RWPE2 (cell line): ENCODE measurements around the gene CNTN6.

Source experiments
- ATAC-seq: fragments of 200-7000 bp; cut with Tn5 transposase; 3 replicates; pipeline ENCODE4 v1.9.1; 2021; ENCODE audit warnings: low read depth
- DNase-seq: peaks from one replicate; pipeline ENCODE4 v3.0.0-alpha.2; 2020; ENCODE audit warnings: low spot score
- H3K27ac ChIP-seq: fragments of 450-650 bp; 2 replicates; pipeline ENCODE4 v1.5.1; 2017; ENCODE audit warnings: mild to moderate bottlenecking; ENCODE audit not compliant: poor library complexity, severe bottlenecking
- H3K27me3 ChIP-seq: fragments of 250-450 bp; sonication (Bioruptor Pico); 2 replicates; pipeline ENCODE4 v1.5.1; 2021; ENCODE audit warnings: mild to moderate bottlenecking, moderate library complexity; ENCODE audit not compliant: insufficient read depth, poor library complexity, severe bottlenecking
- H3K36me3 ChIP-seq: fragments of 250-450 bp; sonication (Bioruptor Pico); 2 replicates; pipeline ENCODE4 v1.5.1; 2020; ENCODE audit warnings: low read depth, mild to moderate bottlenecking, moderate library complexity
- H3K4me1 ChIP-seq: fragments of 250-450 bp; sonication (Bioruptor Pico); 2 replicates; pipeline ENCODE4 v1.5.1; 2021; ENCODE audit warnings: mild to moderate bottlenecking, moderate library complexity; ENCODE audit not compliant: insufficient read depth, poor library complexity, severe bottlenecking
- H3K4me3 ChIP-seq: fragments of 250-450 bp; sonication (Bioruptor Pico); 2 replicates; pipeline ENCODE4 v1.5.1; 2021; ENCODE audit warnings: mild to moderate bottlenecking, moderate library complexity; ENCODE audit not compliant: severe bottlenecking
- H3K9me3 ChIP-seq: fragments of 250-450 bp; sonication (Bioruptor Pico); 2 replicates; pipeline ENCODE4 v1.5.1; 2021; ENCODE audit warnings: mild to moderate bottlenecking, moderate library complexity; ENCODE audit not compliant: severe bottlenecking
- TF ChIP-seq, protein P1 (sequence below): fragments of 450-650 bp; IDR thresholded peaks from one replicate; pipeline ENCODE4 v1.5.1; 2017; ENCODE audit warnings: mild to moderate bottlenecking, moderate library complexity; ENCODE audit not compliant: poor library complexity, severe bottlenecking

Gene CNTN6

DNA sequence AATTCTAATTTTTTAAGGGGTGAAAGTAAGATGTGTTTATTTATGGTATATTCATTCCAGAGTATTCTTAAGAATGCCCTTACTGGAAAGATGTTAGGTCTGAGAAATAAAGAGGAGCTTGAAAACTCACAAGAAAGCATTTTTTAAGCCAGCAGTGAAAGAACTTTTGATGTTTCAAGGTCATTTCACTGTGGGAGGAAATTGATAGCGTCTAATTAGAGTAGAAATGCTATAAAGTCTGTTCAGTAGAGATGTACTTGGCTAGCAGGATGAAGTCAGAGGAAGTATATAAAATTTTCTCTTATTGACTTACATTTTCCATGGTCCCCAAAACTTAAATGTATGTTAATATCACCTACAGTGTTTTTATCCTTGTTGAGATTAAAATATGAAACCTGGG, 354.6 kb downstream of the CNTN6 start:
- Histone ChIP-seq H3K4me3 (no peak overlapping the region), H3K36me3 (no peaks in the 10 kb centered on the region), H3K9me3 (peaks cover 2% of the 10 kb centered on the region), H3K4me1 (no peaks in the 10 kb centered on the region), H3K27ac (no peak overlapping the region), H3K27me3 (no peaks in the 10 kb centered on the region)
- TF ChIP-seq, protein P1, sequence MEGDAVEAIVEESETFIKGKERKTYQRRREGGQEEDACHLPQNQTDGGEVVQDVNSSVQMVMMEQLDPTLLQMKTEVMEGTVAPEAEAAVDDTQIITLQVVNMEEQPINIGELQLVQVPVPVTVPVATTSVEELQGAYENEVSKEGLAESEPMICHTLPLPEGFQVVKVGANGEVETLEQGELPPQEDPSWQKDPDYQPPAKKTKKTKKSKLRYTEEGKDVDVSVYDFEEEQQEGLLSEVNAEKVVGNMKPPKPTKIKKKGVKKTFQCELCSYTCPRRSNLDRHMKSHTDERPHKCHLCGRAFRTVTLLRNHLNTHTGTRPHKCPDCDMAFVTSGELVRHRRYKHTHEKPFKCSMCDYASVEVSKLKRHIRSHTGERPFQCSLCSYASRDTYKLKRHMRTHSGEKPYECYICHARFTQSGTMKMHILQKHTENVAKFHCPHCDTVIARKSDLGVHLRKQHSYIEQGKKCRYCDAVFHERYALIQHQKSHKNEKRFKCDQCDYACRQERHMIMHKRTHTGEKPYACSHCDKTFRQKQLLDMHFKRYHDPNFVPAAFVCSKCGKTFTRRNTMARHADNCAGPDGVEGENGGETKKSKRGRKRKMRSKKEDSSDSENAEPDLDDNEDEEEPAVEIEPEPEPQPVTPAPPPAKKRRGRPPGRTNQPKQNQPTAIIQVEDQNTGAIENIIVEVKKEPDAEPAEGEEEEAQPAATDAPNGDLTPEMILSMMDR, result no peak
- DNase-seq (no peak), ATAC-seq (no peak)

DNA sequence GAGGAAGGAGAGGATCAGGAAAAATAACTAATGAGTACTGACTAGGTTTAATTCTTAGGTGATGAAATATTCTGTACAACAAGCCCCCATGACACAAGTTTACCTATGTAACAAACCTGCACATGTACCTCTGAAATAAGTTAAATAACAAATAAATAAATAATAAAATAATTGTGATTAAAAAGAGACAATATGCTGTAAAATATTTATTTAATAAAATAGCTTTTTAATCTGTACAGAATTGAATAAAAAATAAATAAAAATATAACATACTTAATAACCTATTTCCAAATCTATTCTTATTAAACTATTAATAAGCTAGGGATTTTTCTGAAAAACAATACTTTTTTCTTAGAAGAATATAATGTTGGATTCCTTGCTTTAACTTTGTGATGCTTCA, 355.6 kb downstream of the CNTN6 start:
- Histone ChIP-seq H3K36me3 (no peaks in the 10 kb centered on the region), H3K4me3 (no peak overlapping the region), H3K4me1 (no peaks in the 10 kb centered on the region), H3K9me3 (no peaks in the 10 kb centered on the region), H3K27ac (no peak overlapping the region), H3K27me3 (no peaks in the 10 kb centered on the region)
- no peak for DNase-seq
- TF ChIP-seq, protein P1, result no peak
- no peak for ATAC-seq
